Limb (tissue), 2 donors: ENCODE data around the gene WDR49.
A peak's percentile ranks its signal among the peaks of the same experiment; 100 is the strongest.
"Not testable (repeated sequence)": the region's sequence is repeated elsewhere in the genome, so short reads cannot be mapped to it uniquely, and the experiment has no call there.

Experiments
- DNase-seq, 2 donors: peaks; one replicate each; pipeline ENCODE4 v3.0.0-alpha.2; 2016; ENCODE audit errors: extremely low spot score in 2 of 2

The WDR49 gene

GRCh38 chr3:167615030-167615429 is 38.7 kb downstream of the WDR49 start:
- DNase-seq = no peak

GRCh38 chr3:167614196-167614595 is 39.5 kb downstream of the WDR49 start:
- DNase-seq = not testable (repeated sequence)

- no peak for DNase-seq
Observed at GRCh38 chr3:167611718-167612117, 42.0 kb downstream of the WDR49 start.

GRCh38 chr3:167609156-167609555 is 44.6 kb downstream of the WDR49 start:
- no peak for DNase-seq

DNA sequence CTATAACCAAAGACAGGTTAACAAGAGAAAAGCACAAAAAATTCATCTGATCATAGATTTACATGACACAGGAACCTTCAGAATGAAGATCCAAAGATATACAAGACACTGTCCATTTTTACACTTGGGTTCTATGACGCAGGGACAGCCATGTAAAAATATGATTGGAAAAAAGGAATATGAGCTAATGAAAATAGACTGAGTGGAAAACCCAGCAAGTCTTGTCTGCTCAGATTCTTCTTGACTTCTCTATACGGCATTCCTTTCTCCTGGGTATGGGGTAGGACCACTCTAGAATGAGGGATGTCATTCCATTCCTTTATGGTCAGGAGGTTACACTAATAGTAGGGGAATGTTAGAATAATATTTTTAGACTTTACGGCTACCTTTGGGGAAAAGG is 46.9 kb downstream of the WDR49 start:
- no peak for DNase-seq

GRCh38 chr3:167605871-167606270 is 47.9 kb downstream of the WDR49 start:
- DNase-seq = no peak

DNA sequence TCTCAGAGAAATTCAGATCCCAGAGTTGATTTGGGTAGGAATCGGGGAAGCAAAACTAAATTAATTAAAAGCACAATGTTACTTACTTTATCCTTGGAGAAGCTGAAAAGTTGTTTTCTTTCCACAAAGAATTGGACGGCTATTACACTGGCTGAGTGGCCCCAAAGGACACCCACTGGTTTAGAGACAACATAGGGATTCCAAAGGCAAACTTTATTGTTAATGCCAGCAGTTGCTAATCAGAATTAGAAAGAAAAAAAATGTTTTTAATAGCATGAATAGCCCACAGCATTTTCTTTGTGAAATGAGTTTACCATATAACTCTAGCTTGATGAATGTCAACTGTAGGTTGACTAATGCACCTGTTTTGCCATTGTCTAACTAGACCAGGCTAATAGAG is 51.7 kb downstream of the WDR49 start:
- DNase-seq = no peak

DNA sequence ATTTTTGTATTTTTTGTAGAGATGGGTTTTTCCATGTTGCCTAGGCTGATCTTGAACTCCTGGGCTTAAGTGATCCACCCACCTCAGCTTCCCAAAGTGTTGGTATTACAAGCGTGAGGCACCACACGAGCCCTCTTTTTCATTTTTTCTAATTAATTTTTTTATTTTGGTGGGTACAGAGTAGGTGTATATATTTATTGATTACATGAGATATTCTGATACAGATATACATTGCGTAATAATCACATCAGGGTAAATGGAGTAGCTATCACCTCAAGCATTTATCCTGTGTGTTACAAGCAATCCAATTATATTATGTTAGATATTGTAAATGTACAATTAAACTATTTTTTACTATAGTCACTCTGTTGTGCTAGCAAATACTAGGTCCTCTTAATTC is 66.1 kb downstream of the WDR49 start:
- no peak for DNase-seq

- DNase-seq = peak in 1 of 2 donors; percentile 39
Observed at GRCh38 chr3:167575000-167575600, 78.6 kb downstream of the WDR49 start.

- DNase-seq = no peak
Observed at GRCh38 chr3:167572991-167573390, 80.8 kb downstream of the WDR49 start.

GRCh38 chr3:167568634-167569033 is 85.1 kb downstream of the WDR49 start:
- no peak for DNase-seq

- no peak for DNase-seq
Observed at GRCh38 chr3:167565489-167565888, 88.3 kb downstream of the WDR49 start.

GRCh38 chr3:167564612-167565011 is 89.1 kb downstream of the WDR49 start:
- DNase-seq = no peak

DNA sequence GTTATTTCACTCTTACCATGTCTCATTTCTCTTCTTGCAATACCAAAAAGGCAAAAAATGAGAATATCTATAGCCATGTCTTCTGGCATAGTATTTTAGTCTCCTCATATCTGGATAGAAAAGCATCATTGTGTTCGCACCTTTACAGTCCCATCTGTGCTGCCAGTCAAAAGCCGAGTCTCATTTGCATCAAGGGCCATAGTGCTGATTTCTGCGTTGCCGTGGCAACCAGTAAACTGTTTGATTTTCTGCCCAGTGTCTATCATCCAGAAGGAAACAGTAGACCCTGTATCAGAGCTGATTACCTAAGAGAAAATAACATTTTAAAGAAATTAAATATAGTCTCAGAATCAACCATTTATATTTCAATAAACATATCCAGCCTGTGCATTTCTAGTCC is 93.8 kb downstream of the WDR49 start:
- DNase-seq = no peak

DNA sequence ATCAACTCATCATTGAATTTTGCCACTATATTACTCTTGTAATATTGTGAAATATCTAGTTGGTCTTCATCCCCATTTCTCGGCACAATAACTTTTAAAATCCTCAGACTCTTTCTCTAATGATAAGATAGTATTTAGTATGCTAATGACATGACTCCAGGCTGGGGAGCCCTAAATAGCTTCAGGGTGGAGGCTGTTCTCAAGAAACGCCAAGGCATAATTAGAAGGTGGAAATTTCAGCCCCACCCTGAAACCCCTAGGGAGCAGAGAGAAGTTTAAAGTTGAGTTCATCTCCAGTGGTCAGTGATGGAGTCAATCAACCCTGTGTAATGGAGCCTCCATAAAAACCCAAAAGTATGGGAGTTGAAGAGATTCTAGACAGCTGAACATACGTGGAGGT is 98.8 kb downstream of the WDR49 start:
- no peak for DNase-seq

DNA sequence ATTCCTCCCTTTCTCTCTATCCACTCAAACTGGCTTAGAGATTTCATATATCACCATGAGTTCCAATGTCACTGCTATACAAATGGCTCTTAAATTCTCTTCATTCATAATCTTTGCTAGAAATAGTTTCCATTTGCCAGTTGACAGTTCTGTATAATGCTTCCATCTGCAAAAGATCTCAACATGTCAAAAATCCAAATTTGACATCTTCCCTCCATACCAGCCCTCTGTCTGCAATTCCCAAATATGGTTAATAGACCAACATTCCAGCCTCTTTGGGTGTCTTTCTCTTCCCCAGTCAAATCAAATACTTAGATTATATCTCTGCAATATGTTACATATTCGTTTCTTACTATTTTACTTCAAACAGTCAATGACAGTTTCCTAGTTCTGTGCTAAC is 115.7 kb downstream of the WDR49 start:
- no peak for DNase-seq

GRCh38 chr3:167521006-167521355 is 132.8 kb downstream of the WDR49 start:
- no peak for DNase-seq

- DNase-seq = no peak
Observed at GRCh38 chr3:167520266-167521005, 133.3 kb downstream of the WDR49 start.

DNA sequence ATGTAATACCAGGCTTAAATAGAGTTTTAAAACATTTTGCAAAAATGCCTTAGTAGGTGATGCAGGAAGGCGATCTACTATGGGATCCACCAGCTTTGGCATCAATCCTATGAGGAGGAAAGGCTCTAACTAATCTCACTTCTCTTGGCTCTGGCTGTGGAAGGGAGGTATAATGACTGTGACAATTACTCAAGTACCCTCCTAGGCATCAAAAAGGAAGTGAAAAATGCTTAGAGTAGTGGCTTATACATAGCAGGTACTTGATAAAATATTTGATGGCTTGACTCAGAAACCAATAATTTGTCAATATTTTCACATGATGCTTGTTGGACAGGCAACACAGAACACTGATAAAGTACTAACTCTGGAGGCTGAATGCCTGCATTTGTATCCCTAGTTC is 145.8 kb downstream of the WDR49 start:
- no peak for DNase-seq

- DNase-seq = no peak
Observed at GRCh38 chr3:167502401-167502800, 151.3 kb downstream of the WDR49 start.

GRCh38 chr3:167501941-167502340 is 151.8 kb downstream of the WDR49 start:
- DNase-seq = no peak

DNA sequence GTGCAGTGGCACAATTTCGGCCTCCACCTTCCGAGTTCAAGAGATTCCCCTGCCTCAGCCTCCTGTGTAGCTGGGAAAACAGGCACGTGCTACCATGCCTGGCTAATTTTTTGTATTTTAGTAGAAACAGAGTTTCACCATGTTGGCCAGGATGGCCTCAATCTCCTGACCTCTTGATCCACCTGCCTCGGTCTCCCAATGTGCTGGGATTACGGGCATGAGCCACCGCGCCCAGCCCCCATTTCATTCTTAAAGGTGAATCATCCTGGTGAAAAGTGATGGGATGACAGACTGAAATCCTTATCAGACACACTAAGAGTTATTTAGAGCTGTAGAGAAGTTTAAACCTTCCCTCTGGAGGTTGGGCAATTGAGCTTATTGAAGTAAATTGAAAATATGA is 155.8 kb downstream of the WDR49 start:
- DNase-seq = no peak

GRCh38 chr3:167493244-167493643 is 160.5 kb downstream of the WDR49 start:
- DNase-seq = no peak

DNA sequence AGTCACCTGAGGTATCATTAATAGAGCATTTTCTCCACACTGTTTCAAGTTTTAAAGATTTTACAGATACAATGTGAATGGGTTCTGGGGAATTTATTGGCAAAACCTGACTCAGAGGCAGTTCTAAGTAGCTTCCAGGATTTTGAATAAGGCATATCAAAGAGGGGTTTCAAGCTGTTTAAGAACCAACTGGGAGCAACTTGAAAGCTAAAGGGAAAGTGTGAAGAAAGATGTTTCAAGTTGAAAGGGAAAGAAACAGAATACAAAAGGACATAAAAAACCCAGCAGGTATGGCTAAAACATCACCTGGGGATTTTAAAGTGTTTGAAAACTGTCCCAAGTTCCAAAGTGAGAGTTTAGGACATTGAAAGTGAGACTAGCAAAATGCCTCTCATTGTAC is 162.1 kb downstream of the WDR49 start:
- no peak for DNase-seq
